GM04504 (cell line): ENCODE measurements around the gene SNTG2.
"Not testable (repeated sequence)": the region's sequence is repeated elsewhere in the genome, so short reads cannot be mapped to it uniquely, and the experiment has no call there.

Experiments
- DNase-seq: peaks from one replicate; pipeline ENCODE4 v3.0.0-alpha.2; 2012; ENCODE audit warnings: low read depth

The SNTG2 gene

DNA sequence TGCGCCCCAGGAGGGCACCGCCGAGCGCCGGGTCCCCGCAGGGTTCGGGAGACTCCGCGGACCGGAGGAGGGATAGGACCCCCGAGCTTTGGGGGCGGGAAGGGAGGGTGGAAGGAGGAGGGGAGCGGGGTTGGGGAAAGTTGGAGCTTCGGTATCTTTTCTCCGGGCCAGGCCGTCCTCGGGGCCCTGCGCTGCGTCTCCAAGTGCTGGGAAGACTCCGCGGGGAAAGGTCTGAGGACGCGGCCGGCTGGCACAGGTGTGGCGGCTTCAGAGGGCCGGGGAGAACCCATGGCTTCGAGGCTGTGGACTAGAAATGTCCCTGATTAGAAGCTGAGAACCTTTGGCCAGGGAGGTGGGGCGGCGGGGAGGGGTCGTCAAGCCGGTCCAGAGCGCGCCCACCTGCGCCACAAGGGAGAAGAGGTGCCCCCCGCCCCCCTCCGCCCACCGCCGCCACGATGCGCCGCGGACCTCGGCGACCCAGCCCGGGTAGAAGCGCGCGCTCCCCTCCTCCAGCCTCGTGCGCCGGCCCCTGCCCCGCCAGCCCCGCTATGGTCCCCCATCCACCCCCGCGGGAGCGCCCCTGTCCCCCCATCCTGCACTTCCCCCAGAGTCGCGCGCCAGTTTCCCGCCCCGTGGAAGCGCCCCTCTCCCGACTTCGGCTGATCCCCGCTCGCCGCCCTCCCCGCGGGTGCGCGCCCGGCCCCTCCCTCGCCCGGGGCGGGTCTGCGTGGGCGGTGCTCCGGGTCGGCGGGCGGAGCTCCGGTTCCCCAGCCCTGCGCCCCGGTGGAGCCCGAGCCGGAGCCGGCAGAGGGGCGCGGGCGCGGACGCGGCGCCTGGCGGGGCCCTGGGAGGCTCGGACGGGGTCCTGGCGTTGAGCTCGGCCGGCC, at the start of gene SNTG2:
Gene SNTG2 (plus strand): TSS at position 770 of the 887 bp plus-strand sequence. CDS start 148 bp downstream, outside the sequence.
- DNase-seq, result no peak

- DNase-seq, result no peak
Observed at GRCh38 chr2:902584-902983, 48.1 kb upstream of the SNTG2 start.

GRCh38 chr2:903223-903900, 47.3 kb upstream of the SNTG2 start:
- no peak for DNase-seq

DNA sequence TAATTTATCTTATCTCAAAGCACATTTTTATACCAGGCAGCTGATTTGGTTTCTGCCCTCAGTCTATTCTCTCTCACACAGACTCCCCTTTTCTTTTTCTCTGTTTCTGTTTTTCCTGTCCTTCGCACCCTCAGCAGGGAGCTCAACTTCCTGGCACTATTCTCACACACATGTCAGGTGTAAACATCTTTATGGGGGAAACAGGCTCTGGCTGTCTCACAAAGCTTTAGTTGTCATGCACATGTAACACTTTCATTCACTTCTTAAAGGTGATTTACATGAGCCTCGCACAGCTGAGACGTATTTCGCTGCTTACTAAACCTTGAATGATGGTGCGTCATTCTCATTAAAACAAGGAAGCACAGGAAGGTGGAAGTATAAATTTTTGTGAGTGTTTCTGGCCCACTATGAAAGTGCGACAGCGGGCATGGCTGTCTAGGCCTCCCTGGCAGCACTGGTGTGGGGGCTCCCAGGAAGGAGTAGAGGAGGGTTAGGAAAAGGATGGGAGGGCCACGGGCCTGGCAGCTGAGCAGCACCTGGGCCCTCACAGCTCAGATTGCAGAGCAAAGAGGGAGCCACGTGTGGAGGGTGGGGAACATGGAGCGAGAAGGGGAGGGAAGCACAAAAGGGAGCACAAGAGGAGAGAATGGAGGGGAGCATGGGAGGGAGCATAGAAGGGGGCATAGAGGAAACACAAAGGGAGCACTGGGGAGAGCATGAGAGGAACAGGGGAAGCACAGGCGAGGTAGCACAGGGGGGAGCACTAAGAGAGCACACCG, 46.2 kb upstream of the SNTG2 start:
- no peak for DNase-seq

DNA sequence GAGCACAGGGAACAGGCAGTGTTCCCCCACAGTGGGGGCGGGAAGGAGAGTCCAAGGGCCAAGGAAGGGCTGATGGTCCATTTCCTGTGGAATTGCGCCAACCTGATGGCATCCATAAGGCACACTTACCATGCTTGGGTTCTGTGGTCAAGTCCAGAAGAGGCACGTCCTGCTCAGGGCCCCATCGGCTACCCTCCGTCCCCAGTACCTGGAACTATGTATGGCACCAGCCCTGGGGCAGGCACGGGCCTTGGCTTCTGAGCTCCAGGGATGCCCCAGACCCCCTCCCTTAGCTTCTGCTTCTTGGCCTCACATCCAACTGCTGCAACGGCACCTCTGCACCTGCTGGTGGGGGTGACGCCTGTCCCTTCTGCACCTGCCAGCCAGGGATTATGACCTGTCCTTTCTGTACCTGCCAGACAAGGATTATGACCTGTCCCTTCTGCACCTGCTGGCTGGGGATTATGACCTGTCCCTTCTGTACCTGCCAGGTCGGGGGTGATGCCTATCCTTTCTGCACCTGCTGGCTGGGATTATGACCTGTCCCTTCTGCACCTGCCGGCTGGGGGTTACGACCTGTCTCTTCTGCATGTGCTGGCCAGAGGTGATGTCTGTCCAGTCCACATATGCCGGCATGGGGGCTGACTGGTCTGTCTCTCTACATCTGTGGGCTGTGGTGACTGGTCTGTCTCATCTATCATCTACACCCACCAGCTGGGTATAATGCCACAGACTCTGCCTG, 45.4 kb upstream of the SNTG2 start:
- DNase-seq, result no peak

DNA sequence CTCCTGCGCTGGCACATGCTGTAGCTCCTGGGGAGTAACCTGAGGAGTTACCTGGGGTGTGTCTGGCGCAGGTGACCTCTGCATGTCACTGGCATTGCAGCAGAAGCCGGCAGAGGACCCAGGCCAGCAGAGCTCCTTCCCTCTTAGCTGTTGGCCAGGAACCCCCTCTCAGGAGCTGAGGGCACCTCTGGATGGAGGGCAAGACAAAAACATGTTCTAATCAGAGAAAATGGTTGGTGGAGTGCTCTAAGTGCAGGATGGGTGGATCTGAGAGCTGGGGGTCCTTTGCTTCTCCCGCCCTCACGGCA, 44.9 kb upstream of the SNTG2 start:
- DNase-seq, result no peak

DNA sequence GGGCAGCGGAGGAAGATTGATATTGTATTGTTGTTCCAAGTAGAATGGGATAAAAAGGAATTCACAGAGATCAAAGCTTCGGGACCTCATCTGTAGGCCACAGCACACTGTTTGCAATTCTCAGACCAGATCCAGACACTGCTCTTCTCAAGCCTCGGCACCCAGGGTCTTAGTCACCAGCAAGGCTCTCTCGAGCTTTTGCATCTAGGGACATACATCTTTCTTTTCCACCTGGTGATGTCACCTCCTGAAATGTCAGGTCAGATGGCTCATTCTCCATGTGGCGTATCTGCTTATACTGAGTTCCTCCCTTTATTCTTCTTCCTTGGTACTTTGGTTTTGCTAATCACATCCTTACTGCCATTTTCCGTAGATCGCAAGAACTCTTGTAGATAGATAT, 42.9 kb upstream of the SNTG2 start:
- DNase-seq, result no peak

GRCh38 chr2:908568-908967, 42.1 kb upstream of the SNTG2 start:
- DNase-seq, result no peak

GRCh38 chr2:909764-910379, 40.8 kb upstream of the SNTG2 start:
- DNase-seq, result not testable (repeated sequence)

DNA sequence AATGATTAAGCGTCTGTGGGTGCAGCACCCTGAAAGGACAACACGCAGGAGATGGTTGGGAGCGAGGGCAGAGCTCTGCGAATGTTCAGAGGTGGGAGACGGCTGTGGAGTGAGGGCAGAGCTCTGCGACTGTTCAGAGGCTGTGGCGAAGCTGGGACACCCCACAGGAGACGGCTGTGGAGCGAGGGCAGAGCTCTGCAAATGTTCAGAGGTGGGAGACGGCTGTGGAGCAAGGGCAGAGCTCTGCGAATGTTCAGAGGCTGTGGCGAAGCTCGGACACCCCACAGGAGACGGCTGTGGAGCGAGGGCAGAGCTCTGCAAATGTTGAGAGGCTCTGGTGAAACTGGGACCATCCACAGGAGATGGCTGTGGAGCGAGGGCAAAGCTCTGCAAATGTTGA, 40.0 kb upstream of the SNTG2 start:
- no peak for DNase-seq

DNA sequence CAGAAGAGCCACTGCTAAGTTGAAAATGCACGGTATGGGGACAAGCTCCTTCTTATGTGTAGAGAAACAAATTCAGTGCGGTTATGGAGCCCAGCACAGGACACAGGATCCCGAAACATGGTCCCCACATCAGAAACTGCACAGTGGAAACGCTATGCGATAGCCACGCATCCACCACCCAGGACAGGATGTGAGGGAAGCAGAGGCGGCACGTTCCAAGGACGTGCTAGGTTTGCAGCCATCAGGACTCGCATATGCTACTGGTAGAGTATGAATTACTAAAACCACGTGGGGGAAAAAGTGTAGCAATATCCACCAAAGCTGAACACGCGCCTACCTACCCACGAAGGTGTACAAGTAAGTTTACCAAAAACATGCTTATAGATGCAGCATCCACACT, 34.7 kb upstream of the SNTG2 start:
- no peak for DNase-seq

- no peak for DNase-seq
Observed at GRCh38 chr2:916935-917334, 33.7 kb upstream of the SNTG2 start.

- DNase-seq, result no peak
Observed at GRCh38 chr2:919672-920071, 31.0 kb upstream of the SNTG2 start.

GRCh38 chr2:920573-920972, 30.1 kb upstream of the SNTG2 start:
- DNase-seq, result no peak

GRCh38 chr2:920999-921398, 29.6 kb upstream of the SNTG2 start:
- DNase-seq, result no peak

GRCh38 chr2:922185-922584, 28.5 kb upstream of the SNTG2 start:
- no peak for DNase-seq

GRCh38 chr2:923832-924601, 26.6 kb upstream of the SNTG2 start:
- DNase-seq, result no peak

DNA sequence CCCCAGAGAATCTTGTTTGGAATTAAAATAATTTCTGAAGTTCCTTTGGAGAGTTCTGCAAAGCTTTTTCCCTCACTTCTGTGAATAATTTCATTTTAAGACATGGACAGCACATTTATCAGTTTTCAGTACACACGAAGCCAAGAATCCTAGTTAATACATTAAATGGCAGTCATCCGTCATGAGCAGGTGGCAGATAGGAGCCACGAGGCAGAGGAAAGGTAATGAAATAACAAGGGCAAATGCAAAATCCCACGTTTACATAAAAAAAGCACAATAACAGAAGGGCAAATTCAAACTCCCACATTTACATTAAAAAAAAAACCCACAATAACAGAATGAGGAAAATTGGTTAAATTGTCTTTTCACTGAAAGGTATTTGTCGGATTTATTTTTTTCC, 25.9 kb upstream of the SNTG2 start:
- DNase-seq, result no peak

DNA sequence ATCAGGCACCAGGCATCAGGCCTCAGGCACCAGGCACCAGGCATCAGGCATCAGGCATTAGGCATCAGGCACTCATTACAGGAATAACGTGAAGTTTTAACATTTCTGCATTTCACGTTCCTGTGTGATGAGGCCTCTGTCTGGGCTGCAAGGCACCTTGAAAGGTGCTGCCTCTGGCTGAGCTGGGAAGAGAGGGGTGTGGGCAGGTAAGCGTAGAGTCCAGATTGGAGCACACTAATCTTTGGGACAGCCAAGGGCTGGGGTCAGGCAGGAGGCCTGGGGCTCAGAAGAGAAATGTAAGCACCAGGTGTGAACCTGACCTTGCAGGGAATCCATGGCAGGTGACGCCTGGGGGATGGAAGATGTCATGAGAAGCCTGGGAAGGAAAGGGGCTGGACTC, 25.3 kb upstream of the SNTG2 start:
- no peak for DNase-seq

GRCh38 chr2:925711-926110, 24.9 kb upstream of the SNTG2 start:
- no peak for DNase-seq

- no peak for DNase-seq
Observed at GRCh38 chr2:926259-926793, 24.3 kb upstream of the SNTG2 start.
